IPS-18c (cell line): Measurements from ENCODE around the gene AQR.

Source experiments
- H3K4me3 ChIP-seq: 2 replicates; pipeline ENCODE4 v1.7.0; 2013; ENCODE audit warnings: low read depth, mild to moderate bottlenecking, low read length, moderate library complexity; ENCODE audit not compliant: insufficient read depth
- H3K9me3 ChIP-seq: one replicate; pipeline ENCODE4 v1.6.1; 2013; ENCODE audit warnings: mild to moderate bottlenecking, low read length, moderate library complexity; ENCODE audit not compliant: control insufficient read depth, insufficient read depth

The AQR gene

DNA sequence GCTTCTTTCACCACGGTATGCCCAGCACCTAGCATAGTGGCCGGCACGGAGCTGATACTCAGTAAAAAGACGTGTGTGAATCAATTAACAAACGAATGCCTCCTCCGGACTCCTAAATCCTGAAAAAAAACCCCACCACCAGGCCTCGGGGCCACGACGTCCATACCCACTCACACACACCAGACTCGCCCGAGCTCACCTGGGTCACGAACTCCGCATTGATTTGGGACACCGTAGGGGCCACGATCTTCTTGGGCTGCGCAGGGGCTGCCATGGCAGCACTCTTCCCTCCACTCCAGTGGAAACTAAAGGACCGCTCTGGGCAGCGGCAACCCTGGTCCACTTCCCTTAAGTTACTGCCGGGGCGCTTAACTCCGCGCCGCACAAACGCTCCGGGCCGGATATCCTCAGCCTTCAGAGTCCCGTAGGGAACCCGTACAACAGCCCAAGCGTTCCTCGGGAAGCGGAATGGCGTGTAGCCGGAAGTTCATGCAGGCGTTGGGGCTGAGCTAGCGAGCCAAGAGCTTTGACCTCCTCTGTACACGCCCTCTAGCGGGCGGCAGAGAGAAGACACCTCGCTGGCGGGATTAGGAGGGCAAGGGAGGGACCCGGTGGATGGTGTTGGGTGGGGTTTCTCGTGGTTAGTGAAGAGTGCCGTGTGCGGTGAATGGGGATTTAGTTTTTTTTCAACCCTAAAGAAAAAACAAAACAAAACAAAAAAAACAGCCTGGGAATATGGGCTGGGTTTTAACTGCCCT, at the start of gene AQR:
Gene AQR, minus strand, starts transcription at position 403 of the 758 bp plus-strand sequence. Its CDS starts 129 bp downstream, at position 274.
- no peaks in the 10 kb centered on the region for H3K9me3 ChIP-seq
- H3K4me3 ChIP-seq = peak within 1 kb of the TSS; percentile 94

DNA sequence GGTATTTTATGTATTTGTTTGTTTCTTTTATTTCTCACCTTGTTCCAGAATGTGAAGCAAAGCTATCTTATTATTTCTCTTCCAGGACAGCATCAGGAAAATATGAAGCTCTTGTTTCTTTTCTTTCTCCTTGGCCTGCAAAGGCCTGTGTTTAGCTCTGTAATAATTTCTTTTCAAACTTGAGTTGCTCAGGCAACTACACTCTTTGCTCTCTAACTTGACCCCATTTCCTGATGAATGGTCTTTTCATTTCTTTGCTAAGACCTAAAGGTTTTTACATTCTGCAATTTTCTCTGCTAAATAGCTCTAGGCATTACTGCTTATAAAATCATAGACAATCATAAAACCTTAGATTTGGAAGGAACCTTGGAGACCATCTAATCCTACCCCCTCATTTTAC, 44.7 kb upstream of the AQR start:
- H3K9me3 ChIP-seq = peaks cover 2% of the 10 kb centered on the region
- no peak overlapping the region for H3K4me3 ChIP-seq

DNA sequence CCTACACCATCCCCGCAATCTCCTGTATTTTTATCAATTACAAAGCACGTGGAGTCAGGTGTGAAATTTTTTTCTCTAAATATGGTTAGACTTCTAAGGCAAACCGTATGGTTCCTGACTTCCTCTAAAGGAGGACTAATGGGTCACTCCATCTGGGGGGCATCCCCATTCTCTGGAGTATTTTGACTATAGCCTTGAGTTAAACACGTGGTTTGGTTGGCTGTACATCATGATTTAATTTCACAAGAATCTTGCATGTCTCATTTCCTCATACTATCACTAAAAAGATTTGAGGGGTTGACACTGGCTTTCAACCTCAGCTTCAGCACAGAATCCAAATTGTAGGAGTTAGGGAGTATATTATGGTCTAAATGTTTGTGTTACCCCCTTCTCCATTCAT, 43.8 kb upstream of the AQR start:
- no peak overlapping the region for H3K4me3 ChIP-seq
- H3K9me3 ChIP-seq = peaks cover 2% of the 10 kb centered on the region

DNA sequence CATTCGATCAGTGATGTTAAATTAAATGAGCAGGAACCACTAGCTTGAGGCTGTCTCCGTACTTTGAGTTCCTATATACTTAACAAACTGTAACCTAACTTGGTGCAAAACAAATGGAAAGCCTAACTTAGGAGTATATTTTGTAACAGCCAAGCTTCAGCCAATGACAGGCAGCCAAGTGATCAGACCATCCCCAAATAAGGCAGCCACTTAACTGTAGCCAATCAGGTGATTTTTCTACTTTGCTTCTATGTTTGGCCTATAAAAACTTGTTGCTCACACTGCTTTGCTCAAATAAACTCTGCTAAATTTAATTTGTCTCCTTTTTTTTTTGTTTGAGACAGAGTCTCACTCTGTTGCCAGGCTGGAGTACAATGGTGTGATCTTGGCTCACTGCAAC, 37.9 kb upstream of the AQR start:
- Histone ChIP-seq H3K4me3 (no peak overlapping the region), H3K9me3 (peaks cover 2% of the 10 kb centered on the region)

DNA sequence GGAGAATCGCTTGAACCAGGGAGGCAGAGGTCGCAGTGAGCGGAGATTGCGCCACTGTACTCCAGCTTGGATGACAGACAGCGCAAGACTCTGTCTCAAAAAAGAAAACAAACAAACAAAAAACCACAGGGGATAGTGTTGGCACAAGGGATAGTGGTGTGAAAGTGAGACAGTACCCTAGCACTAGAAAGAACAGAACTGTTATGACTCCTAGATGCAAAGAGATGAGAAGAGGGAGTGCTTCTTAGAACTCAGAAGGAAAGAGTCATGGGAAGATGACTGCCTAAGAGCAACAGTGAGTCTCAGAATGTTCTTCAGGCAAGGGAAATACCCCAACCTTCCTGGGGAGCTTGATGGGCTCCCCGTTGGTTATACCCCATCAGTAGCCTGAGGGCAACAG, 36.4 kb upstream of the AQR start:
- H3K9me3 ChIP-seq = peaks cover 2% of the 10 kb centered on the region
- H3K4me3 ChIP-seq = no peak overlapping the region

DNA sequence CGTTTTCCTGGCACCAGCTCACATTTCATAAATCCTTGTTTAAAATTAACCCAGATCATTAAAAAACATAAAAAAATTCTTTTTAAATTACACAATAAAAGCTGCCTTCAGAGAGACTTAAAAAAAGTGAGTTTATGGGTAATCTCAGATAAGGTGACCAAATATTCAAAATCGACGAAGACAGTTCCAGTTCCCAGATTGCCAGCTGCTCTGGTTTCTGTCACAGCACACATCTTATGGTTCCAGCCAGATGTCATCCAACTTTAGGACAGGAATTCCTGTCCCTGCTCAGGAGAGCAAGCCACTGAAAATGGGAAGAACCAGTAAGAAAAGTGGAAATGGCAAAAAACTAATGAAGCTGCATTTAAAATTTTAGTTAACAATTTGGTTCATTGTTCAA, 34.4 kb upstream of the AQR start:
- no peak overlapping the region for H3K4me3 ChIP-seq
- H3K9me3 ChIP-seq = no peaks in the 10 kb centered on the region

DNA sequence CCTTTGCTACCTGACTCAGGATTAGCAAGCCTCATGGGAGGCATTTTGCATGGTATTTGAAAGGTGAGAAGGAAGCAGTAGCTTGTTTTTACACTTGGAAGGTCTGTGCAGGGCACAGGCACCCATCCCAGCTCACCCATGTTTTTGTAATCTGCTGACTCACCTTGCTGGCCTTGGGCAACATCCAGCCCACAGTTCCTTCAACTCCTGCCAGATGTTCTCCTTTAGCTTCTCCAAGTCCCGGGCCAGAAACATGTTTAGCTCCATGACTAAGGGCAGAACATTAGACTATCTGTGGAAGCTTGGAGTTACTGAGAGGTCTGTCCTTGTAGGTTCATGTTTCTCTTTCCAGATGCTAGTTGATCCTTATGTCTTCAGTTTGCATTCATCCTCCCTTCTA, 31.0 kb upstream of the AQR start:
- Histone ChIP-seq H3K9me3 (no peaks in the 10 kb centered on the region), H3K4me3 (no peak overlapping the region)

DNA sequence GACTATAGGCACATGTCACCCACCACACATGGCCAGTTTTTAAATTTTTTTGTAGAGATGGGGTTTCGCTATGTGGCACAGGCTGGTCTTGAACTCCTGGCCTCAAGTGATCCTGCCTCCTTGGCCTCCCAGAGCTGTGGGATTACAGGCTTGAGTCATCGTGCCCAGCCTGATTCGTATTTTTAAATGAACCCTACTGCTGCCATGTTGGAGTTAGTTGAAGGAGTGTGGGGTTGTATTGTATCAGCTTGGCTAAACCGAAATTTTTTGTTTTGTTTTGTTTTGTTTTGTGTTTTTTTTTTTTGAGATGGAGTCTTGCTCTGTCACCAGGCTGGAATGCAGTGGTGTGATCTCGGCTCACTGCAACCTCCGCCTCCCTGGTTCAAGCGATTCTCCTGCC, 30.4 kb upstream of the AQR start:
- Histone ChIP-seq H3K9me3 (no peaks in the 10 kb centered on the region), H3K4me3 (no peak overlapping the region)

DNA sequence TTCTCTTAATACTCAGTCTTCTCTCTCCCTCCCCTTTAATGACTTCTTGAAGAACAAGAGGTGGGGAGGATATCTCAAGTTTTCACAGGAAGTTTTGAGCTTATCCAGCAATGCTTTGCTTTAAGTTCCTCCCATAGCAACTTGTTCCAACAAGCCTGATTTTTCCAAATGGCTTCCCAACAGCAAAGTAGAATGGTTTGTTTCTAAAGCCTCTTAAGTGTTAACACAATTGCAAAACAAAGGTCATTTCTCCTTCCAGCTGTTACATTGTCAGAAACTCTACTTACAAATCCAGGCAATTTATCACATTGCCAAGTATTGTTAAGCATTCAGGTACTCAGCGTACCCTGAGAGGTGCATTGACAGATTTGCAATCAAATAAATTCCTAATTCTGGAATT, 25.4 kb upstream of the AQR start:
- Histone ChIP-seq H3K9me3 (no peaks in the 10 kb centered on the region), H3K4me3 (no peak overlapping the region)

DNA sequence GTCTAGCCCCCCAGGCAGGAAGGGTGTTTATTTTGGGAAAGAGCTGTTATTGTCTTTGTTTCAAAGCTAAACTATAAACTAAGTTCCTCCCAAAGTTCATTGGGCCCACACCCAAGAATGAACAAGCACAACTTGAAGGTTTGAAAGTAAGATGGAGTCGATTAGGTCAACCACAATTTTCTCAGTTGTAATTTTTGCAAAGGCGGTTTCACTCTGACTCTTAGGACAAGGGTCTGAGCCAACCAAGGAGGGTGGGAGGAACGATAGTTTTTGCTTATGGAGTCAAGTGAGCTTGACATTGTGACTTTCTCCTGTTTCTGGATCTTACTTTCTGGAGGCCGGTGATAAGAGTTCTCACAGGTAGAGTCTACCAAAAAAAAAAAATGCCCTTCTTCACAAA, 24.3 kb upstream of the AQR start:
- H3K9me3 ChIP-seq = no peaks in the 10 kb centered on the region
- no peak overlapping the region for H3K4me3 ChIP-seq

DNA sequence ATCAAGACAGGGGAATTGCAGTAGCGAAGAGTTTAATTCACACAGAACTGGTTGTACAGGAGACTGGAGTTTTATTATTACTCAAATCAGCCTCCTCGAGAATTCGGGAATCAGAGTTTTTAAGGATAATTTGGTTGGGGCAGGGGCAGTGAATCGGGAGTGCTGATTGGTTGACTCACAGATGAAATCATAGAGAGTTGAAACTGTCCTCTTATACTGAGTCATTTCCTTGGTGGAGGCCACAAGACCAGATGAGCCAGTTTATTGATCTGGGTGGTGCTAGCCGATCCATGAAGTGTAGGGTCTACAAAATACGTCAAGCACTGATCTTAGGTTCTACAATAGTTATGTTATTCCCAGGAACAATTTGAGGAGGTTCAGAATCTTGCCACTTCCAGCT, 23.9 kb upstream of the AQR start:
- Histone ChIP-seq H3K4me3 (no peak overlapping the region), H3K9me3 (no peaks in the 10 kb centered on the region)

DNA sequence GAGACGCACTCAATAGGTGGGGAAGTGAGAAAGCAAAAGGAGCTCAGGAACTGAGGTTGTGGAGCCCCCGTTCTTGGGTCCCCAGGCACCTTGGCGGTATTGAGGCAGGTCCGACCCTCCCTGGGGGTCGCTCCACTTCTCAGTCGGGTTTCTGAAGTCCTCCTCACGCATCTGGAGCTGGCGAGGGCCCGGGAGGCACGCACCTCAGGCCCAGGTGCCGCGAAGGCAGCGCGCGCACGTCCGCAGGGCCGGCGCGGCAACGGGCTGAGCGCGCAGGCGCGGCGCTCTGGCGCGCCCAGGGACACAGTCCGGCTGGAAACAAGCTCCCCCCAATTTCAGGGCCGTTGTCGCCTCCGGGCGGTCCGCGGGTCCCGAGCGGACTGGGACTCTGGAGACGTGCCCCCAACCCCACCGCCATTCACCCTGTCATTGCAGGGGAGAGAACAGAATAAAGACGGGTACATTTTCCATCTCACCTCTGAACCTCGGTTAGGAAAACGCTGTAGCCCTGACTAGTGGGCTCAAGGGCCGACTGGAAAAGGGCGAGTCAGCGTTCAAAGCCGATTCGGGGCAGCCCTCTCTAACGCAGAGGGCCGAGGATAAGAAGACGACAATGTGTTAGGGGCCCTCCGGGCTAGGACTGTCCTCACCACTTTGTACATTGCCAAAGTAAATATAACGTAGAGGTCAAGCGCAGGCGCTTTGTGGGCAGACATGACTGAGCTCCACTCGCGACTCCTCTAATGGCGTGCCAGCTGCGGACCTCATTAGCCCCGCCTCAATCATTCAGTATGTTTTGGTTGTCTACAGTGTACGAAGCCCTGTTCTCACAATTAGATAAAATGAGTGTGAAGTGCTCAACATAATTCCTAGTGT, 18.7 kb upstream of the AQR start, which contains the start of gene ZNF770:
Gene ZNF770, minus strand, starts transcription at position 261 of the 876 bp plus-strand sequence. CDS start 4,853 bp downstream, outside the sequence.
- Histone ChIP-seq H3K9me3 (no peaks in the 10 kb centered on the region), H3K4me3 (peak within 1 kb of the TSS; percentile 98)

DNA sequence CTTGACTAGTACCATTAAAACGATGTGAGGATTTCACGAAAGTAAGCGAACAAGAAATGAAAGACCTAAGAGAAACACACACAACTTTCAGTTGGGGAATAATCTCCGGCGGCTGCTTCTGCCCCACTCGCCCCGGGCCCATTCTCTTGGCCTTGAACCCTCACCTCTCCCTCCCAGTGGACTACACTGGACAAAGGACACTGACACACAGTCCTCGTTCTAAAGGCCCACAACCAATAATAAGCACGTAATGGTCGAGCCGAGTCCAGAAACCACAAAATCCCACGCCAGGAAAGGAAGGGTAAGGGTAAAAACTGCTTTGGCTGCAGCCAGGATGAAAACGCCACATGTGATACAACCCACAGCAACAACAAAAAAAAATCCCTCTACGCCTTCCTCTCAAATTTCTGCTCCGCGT, 18.1 kb upstream of the AQR start:
- Histone ChIP-seq H3K9me3 (no peaks in the 10 kb centered on the region), H3K4me3 (peak overlapping the region; percentile 98)

DNA sequence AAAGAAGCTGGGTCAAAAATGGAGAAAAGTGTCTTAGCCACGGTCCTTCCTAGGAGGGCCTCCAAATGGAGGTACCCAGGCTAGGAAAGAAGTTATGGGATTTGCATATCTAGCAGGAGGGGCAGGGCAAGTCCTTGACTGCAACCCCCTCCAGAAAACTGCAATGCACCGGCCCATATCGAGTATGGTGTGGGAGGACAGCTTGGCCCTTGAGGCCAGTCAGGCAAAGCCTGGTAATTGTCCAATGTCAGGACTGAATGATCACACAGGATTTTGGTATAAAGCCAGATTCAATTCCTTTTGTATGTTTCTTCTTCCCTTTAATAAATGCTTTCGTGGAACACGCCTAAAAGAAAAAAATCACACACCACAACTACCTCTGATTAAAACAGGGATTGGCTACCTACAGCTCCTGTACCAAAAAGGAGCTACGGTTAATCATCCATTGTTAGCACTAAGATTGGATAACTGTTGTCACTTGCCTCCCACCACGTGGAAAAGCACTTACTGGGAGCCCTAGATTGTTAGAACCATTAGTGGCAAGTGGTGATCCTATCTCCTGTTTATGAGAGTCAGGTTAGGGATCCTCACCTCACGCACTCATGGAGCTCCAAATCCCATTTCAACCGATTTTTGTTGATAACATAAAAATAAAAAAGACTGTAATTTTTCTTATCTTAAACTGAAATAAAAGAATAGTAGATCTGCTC, 17.4 kb upstream of the AQR start:
- peak overlapping the region; percentile 98 for H3K4me3 ChIP-seq

DNA sequence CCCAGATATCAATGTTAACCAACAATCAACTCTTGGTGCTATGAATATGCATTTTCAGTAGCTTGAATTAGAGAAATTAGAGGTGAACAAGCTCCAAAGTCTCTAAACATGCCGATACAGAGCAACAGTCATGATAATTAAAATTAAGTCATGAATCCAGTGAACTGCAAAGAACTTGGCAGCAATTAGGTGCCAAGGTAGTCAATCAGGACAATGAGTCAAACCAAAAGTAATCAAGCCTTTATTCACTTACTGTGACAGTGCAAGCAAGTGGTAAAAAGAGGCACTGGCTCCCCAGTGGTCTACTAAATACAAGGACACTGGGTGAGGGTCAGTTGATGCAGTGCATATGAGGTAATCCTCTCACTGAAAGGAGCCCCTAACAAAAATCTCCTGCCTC, 16.8 kb upstream of the AQR start:
- no peaks in the 10 kb centered on the region for H3K9me3 ChIP-seq
- H3K4me3 ChIP-seq = peak overlapping the region; percentile 98

More for the DNA sequence above, 17.4 kb upstream of the AQR start:
- H3K9me3 ChIP-seq = no peaks in the 10 kb centered on the region

DNA sequence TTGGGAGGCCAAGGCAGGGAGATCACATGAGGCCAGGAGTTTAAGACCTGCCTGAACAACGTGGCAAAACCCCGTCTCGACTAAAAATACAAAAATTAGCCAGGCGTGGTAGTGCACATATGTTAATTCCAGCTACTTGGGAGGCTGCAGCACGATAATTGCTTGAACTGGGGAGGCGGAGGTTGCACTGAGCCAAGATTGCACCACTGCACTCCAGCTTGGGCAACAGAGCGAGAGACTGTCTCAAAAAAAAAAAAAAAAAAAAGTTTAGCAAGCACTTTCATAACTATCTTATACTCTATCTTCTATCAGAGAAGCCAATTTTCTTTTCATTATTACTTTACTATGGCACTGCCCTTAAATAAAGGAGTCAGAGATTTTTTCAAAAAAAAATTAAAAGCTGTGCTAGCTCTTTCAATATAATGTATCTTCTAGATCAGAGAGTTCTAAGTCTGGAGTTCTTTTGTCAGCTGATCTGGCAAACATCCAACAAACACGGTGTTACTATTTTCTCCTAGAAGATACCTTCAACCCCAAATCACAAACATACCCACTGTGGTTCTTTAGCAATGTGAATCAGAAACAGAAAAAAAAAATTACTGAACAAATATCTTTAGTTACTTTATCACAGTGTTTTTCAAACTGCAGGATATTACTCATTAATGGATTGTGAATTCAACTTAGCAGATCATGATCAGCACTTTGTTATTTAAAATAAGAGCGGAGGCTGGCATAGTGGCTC, 15.5 kb upstream of the AQR start:
- Histone ChIP-seq H3K4me3 (no peak overlapping the region), H3K9me3 (no peaks in the 10 kb centered on the region)

DNA sequence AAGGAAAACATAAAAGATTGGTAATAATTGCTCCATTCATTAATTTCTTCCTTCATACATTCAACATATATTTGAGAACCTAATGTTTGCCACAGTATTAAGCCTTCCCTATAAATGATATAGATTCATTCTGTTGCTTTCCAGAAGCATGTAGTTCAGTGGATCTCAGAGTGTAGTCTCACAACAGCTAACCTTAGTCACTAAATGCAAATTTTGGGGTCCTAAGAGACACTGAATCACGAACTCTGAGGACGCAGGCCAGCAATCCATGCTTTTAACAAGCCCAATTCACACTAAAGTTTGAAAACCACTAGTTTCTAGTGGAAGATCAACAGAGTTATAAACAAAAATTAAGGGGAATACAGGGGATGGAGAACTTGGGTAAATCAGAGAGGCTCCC, 7.2 kb upstream of the AQR start:
- Histone ChIP-seq H3K9me3 (no peaks in the 10 kb centered on the region), H3K4me3 (no peak overlapping the region)
